Dendritic cell treated with granulocyte-macrophage colony-stimulating factor and Interleukin-4, amounts not matched to agents 40 ng/mL and 50 ng/mL, for 4 days (primary cell): Measurements from ENCODE around the gene GRIP2.
"Not testable (repeated sequence)": the region's sequence is repeated elsewhere in the genome, so short reads cannot be mapped to it uniquely, and the experiment has no call there.

Experiments
- H3K27ac Mint-ChIP-seq: one replicate; pipeline ENCODE4 v1.8.0; 2022; ENCODE audit warnings: mild to moderate bottlenecking, mixed read lengths
- H3K27me3 Mint-ChIP-seq: one replicate; pipeline ENCODE4 v1.8.0; 2022; ENCODE audit warnings: mild to moderate bottlenecking, mixed read lengths
- H3K36me3 Mint-ChIP-seq: one replicate; pipeline ENCODE4 v1.8.0; 2022; ENCODE audit warnings: low read depth, mixed read lengths
- H3K4me1 Mint-ChIP-seq: one replicate; pipeline ENCODE4 v1.8.0; 2022; ENCODE audit warnings: low read depth, mixed read lengths
- H3K4me3 Mint-ChIP-seq: one replicate; pipeline ENCODE4 v1.8.0; 2022; ENCODE audit warnings: mild to moderate bottlenecking, moderate library complexity, mixed read lengths
- H3K9me3 Mint-ChIP-seq: one replicate; pipeline ENCODE4 v1.8.0; 2022; ENCODE audit warnings: mixed read lengths
- intact Hi-C: fragments of 100-400 bp; cut with micrococcal nuclease; formaldehyde crosslinking; loops from one replicate; pipeline ENCODE4 v1.15.0; 2022

The GRIP2 gene

DNA sequence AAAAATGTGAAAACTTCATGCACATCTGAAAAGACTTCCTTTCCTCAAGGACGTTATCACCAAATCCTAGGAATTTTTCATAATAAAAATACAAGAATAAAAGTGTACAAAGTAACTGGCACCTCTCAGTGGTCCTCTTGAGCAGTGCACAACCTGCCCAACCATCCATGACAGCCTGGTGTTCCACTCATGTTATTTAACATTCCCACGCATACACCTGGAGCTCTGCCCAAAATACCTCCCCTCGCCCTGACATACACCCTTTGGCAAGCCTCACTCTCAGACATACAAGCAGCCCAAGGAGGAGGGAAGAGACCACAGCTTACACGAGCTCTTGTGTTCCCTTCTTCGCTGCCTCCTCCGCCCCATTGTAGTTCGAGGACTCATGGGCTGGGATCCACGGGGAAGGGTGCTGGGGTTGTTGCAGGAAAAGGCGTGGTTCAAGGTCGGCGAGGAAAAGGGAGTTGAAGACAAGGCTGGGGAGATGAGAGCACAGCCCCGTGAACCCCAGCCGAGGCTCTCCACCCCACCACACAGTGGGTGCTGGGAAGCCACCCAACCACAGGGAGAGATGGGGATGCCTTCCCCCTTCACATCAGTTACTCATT is 23.3 kb downstream of the GRIP2 start:
- Mint-ChIP-seq H3K27ac (no peak overlapping the region), H3K4me3 (no peak overlapping the region), H3K4me1 (no peaks in the 10 kb centered on the region), H3K27me3 (peaks cover 2% of the 10 kb centered on the region), H3K36me3 (no peaks in the 10 kb centered on the region), H3K9me3 (no peaks in the 10 kb centered on the region)
- intact Hi-C loops, result no loop called here

DNA sequence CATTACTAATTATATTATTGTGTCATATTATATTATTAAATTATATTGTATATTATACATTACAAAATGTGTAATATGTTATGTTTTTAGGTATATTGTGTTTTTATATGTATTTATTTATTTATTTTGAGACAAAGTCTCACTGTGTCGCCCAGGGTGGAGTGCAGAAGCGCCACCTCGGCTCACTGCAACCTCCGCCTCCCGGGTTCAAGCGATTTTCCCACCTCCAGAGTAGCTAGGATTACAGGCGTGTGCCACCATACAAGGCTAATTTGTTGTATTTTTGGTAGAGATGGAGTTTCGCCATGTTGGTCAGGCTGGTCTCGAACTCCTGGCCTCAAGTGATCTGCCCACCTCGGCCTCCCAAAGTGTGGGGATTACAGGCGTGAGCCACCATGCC is 24.6 kb downstream of the GRIP2 start:
- H3K27ac Mint-ChIP-seq, intact Hi-C loops, H3K4me3 Mint-ChIP-seq, H3K27me3 Mint-ChIP-seq, H3K9me3 Mint-ChIP-seq, H3K36me3 Mint-ChIP-seq, H3K4me1 Mint-ChIP-seq: not testable (repeated sequence)

DNA sequence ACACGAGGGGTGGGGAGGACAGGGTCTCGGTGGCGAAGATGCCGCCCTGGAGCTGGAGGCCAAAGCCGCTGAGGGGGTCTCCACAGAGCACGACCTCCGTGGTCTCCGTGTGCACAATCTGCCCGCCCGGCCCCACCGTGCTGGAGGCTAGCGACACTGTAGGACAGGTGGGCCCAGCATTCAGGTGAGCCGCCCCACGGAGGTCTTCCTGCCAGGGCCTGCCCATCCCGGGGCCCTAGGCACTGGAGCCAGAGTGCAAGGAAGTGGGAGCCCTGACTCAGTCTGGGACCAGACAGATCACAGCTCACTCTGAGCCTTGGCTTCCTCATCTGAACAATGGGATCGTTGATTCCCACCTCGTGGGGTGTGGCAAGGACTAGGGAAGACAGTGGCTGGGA is 25.8 kb downstream of the GRIP2 start:
- Mint-ChIP-seq H3K4me1 (no peaks in the 10 kb centered on the region), H3K9me3 (no peaks in the 10 kb centered on the region), H3K4me3 (no peak overlapping the region), H3K27ac (no peak overlapping the region), H3K36me3 (no peaks in the 10 kb centered on the region), H3K27me3 (peaks cover 4% of the 10 kb centered on the region)
- intact Hi-C loops, result no loop called here

DNA sequence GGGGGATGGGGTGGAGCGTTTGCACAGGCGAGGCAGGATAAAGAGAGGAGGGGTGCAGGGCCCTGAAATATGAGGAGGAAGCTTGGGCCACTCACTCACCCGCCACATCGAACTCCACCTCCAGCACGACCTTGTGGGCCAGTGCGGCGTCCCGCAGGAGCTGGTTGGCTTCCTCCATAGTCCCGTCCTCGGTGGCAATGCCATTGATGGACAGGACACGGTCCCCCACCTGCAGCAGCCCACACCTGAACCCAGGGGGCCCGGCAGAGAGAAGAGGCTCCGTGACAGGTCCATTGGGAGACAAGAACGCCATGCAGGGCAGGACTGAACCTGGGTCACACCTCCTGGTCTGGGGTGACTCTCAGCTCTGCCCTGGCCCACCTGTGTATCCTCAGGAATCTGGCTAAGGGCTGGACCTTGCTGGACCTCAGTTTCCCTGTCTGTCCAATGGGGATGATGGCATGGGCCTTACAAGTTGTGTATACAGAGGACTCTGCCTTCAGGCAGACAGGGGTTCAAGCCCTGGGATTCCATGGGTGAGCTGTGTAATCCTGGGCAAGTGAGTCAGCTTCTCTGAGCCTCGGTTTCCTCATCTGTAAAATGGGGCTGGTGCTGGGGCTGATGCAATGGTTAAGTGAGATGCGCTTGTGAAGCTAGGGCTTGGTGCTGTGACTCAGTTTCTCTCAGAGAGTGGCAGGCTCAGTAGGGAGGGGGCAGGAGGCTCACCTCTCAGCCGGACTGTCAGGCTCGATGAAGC is 26.4 kb downstream of the GRIP2 start:
- no peaks in the 10 kb centered on the region for H3K9me3 Mint-ChIP-seq
- no peak overlapping the region for H3K27ac Mint-ChIP-seq
- peaks cover 6% of the 10 kb centered on the region for H3K27me3 Mint-ChIP-seq
- no peaks in the 10 kb centered on the region for H3K36me3 Mint-ChIP-seq
- no peaks in the 10 kb centered on the region for H3K4me1 Mint-ChIP-seq
- H3K4me3 Mint-ChIP-seq, result no peak overlapping the region
- intact Hi-C loops, result no loop called here

DNA sequence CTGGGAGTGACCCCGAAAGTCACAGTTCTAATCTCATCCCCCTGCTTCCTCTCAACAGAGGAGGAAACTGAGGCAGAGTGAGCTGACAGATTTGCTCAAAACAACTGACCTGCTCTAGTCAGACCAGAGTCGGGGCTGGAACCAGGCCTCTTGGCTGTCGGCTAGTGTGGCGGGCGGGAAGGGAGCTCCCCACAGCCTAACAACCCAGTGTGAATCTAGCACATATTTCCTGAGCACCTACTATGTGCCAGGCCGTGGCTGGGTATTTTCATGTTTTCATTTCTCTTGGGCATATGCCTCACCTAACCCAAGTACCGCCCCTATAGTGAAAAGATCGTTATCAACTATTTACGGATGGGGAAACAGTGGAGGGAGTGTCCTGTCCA is 27.2 kb downstream of the GRIP2 start:
- Mint-ChIP-seq H3K9me3 (no peaks in the 10 kb centered on the region), H3K4me3 (no peak overlapping the region), H3K4me1 (no peaks in the 10 kb centered on the region), H3K36me3 (no peaks in the 10 kb centered on the region), H3K27me3 (peaks cover 6% of the 10 kb centered on the region), H3K27ac (no peak overlapping the region)
- intact Hi-C loops, result no loop called here

DNA sequence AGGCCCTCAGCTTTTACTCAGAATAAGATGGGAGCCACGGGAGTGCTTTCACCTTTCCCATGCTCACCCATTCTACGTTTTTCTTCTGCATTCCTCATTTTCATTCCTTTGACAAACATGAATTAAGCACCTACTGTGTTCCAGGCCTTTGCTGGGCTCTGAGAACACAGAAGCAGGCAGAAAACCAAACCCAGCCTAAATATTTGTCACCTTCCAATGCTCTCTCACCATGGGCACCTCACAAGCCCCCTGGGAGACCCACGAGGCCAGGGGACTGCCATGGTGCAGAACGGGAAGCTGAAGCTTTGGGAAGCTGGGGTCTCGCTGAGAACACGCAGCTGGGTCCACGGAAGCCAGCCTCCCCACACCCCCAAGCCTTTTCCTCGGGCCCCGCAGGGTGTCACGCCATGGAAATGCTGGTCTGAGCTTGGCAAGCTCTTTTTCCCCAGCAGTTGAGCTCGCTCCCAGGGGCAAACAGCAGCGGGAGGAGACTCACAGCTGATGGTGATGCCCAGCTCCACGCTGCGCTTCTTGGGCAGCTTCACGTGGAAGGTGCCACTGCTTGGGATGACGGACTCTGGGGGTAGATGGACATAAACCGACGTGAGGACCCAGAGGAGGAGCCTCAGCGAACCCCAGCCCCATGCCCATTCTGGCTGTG is 27.7 kb downstream of the GRIP2 start:
- intact Hi-C loops, result no loop called here
- Mint-ChIP-seq H3K4me1 (no peaks in the 10 kb centered on the region), H3K27ac (no peak overlapping the region), H3K36me3 (no peaks in the 10 kb centered on the region), H3K4me3 (no peak overlapping the region), H3K9me3 (no peaks in the 10 kb centered on the region), H3K27me3 (peaks cover 6% of the 10 kb centered on the region)

DNA sequence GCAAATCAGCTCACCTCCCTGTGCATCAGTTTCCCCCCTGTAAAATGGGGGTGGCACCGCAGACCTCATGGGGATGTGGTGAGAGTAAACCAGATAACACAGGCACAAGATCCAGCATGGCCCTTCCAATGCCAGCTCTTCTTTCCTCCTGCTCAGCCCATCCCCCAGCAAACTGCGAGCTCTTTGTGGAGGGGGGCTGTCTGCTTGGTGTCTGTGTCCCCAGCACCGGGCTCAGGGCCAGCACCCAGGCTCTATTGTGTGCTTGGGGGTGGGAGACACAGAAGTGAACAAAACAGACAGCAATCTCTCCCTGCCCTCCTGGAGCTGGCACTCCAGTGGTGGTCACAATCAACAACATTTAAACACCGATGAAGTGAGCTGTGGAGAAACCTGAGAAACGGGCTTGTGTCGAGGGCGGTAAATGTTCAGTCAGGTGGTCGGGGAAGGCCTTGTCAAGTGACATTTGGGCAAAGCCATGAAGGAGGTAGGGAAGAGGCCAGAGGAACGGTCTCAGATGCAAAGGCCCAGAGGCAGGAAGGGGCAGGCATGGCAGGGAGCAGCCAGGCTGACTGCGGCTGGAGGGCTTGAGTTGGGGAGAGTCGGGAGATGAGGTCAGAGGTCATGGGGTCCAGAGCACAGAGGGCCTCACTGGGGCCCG is 28.4 kb downstream of the GRIP2 start:
- Mint-ChIP-seq H3K27me3 (peaks cover 6% of the 10 kb centered on the region), H3K36me3 (no peaks in the 10 kb centered on the region), H3K27ac (no peak overlapping the region), H3K9me3 (no peaks in the 10 kb centered on the region), H3K4me1 (no peaks in the 10 kb centered on the region), H3K4me3 (no peak overlapping the region)
- intact Hi-C loops, result no loop called here

DNA sequence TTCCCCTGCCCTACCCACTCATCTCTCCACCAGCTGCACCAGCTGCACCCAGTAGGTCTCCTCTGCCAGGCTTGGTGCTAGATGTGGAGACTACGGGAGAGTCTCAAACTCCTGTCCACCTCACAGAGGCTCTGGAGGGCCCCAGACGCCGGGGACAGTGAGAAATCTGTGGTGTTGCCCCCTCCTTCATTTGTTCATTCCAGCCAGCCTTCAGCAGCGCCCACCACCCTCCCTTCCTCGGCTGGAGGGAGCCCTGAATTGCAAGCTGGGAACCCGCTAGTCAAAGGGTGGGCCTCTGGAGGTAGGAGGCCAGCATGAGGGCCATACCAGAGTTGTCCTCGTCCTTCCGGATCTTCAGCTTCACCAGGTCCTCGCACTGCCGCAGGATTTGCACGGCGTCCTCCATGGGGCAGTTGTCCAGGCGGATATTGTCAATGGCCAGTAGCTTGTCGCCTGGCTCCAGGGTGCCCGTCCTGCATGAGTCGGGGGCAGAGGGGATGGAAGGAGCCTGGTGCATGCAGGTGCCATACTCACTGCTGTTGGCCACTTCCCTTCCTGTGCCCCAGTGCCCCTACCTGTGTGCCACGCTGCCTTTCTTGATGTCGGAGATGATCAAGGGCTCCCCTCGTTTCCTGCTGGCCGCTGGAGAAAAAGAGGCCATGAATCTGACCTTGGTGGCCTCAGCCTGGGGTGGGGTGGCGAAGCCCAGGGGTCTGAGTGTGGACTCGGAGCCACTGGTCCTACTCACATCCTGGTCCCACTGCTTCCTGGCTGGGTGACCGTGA is 29.1 kb downstream of the GRIP2 start:
- H3K36me3 Mint-ChIP-seq, result no peaks in the 10 kb centered on the region

DNA sequence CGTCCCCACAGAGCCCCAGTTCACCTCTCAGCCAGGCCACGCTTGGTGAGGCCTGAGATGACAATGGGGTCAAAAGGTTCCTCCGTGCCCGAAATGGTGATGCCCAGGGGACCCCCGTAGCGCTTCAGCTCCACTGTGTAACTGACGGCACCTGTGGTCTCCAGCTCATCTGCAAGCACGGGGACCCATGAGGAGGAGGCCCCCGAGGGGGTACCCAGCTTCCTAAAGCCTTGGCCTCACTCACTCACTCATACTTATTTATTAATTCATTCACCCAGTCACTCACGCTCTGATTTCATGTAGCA is 30.4 kb downstream of the GRIP2 start:
- H3K9me3 Mint-ChIP-seq, result no peaks in the 10 kb centered on the region
- no peaks in the 10 kb centered on the region for H3K4me1 Mint-ChIP-seq
- intact Hi-C loops, result no loop called here
- no peak overlapping the region for H3K4me3 Mint-ChIP-seq
- no peak overlapping the region for H3K27ac Mint-ChIP-seq
- H3K27me3 Mint-ChIP-seq, result peaks cover 6% of the 10 kb centered on the region
- no peaks in the 10 kb centered on the region for H3K36me3 Mint-ChIP-seq

More for the DNA sequence above, 29.1 kb downstream of the GRIP2 start:
- Mint-ChIP-seq H3K27ac (no peak overlapping the region), H3K4me3 (no peak overlapping the region), H3K9me3 (no peaks in the 10 kb centered on the region), H3K27me3 (peaks cover 6% of the 10 kb centered on the region), H3K4me1 (no peaks in the 10 kb centered on the region)
- intact Hi-C loops, result no loop called here

DNA sequence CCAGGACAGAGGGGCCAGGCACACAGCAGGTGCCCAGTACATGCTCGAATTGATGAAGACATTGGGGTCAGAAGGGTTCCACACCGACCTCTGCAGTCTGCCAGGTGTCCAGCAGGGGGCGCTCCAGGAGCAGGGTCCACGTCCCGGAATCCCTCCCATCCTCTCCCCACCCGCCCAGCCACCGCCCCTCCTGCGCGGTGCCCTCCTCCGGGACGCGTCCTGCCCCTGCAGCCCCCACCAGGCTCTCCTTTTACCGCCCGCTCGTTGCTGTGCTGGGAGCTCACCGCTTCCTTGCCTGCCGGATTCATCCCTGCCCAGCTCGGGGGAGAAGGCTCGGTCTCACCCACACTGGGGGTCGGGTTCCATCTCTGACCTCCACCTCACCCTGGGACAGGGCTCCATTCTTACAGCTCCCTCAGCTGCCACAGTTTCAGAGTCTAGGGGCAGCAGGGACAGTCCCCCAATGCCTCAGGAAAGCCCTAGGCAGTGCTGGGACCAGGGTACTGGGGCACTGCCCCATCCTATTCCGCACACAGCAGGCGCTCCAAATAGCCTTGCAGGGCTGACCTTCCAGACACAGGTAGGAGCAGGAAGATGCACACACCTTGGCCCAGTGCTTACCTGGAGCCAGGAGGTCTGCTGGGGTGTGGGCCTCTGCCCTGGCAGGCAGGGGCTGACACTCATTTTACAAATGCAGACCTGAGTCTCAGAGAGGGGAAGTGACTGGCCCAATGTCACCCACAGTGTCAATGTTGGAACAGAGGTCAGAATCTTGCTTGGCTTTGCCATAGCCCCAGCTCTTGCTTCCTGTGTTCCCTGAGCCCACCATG is 31.0 kb downstream of the GRIP2 start:
- H3K27ac Mint-ChIP-seq, result no peak overlapping the region
- H3K4me3 Mint-ChIP-seq, result no peak overlapping the region
- H3K9me3 Mint-ChIP-seq, result no peaks in the 10 kb centered on the region
- H3K36me3 Mint-ChIP-seq, result no peaks in the 10 kb centered on the region
- H3K4me1 Mint-ChIP-seq, result no peaks in the 10 kb centered on the region
- intact Hi-C loops, result no loop called here
- peaks cover 6% of the 10 kb centered on the region for H3K27me3 Mint-ChIP-seq

DNA sequence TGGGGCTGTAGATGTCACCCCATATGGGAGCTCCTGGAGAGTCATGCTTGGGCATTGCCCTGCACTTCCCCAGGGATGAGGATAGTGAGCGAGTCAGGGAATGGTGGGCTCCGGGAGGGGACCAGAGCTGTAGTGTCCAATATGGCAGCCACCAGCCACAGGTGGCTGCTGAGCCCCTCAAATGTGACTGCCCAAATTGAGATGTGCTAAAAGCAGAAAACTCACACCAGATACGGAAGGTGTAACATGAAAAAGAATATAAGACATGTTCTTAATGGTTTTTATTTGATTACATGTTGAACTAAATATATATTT is 31.7 kb downstream of the GRIP2 start:
- H3K27me3 Mint-ChIP-seq, result peaks cover 6% of the 10 kb centered on the region
- no peak overlapping the region for H3K4me3 Mint-ChIP-seq
- H3K27ac Mint-ChIP-seq, result no peak overlapping the region
- intact Hi-C loops, result no loop called here
- no peaks in the 10 kb centered on the region for H3K36me3 Mint-ChIP-seq
- no peaks in the 10 kb centered on the region for H3K9me3 Mint-ChIP-seq
- no peaks in the 10 kb centered on the region for H3K4me1 Mint-ChIP-seq

DNA sequence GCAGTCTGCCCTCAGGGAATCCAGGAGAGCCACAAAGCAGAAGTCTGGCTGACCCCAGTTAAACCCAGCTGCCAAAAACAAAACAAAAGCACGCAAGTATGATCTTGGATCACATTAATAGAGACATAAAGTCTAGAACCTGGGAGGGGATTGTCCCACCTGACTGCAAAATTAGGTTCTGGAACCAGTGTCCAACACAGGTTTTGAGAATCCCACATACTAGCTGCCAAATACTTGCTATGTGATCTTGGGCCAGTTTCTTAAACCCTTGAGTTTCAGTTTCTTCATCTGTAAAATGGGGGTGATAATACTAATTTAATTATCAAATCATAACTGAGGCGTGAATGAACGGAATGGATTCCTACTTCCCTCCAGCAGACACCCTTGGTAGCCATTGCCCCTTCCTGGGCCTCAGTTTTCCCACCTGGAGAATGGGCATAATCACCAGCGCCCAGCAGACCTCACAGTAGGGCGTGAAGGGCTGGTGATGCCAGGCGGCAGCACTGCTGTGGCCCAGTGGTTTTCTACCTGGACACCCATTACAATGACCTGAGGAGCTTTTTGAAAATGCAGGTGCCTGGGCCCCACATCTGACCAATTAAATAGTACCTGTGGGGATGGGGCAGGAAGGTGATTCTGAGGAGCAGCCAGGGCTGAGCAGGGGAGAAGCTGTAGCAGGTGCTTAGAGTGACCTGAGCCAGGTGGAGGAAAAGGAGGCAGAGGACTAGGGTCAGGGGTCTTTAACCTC is 32.2 kb downstream of the GRIP2 start:
- Mint-ChIP-seq H3K9me3 (peaks cover 5% of the 10 kb centered on the region), H3K4me1 (no peaks in the 10 kb centered on the region), H3K27ac (no peak overlapping the region), H3K36me3 (no peaks in the 10 kb centered on the region), H3K27me3 (peaks cover 5% of the 10 kb centered on the region), H3K4me3 (no peak overlapping the region)
- intact Hi-C loops, result no loop called here

DNA sequence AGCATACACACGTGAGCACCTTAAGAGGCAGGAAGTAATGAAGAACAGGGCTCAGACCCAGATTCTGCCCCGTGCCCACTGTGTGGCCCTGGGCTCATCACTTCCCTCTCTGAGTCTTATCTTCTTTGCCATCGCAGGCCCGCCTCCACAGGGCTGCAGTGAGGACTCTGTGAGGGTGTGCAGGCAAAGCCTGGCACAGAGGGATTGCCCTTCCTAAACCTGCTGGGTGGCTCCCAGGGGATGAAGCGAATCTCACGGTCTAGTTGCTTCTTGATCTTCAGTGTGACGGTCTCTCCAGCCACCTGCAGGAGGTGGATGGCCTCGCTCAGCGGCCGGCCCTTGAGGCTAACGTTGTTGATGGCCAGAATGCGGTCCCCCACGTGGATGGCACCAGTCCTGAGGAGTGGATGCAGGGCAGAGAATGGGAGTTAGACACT is 32.8 kb downstream of the GRIP2 start:
- Mint-ChIP-seq H3K9me3 (peaks cover 11% of the 10 kb centered on the region), H3K27ac (no peak overlapping the region), H3K27me3 (peaks cover 5% of the 10 kb centered on the region), H3K4me1 (no peaks in the 10 kb centered on the region), H3K36me3 (no peaks in the 10 kb centered on the region), H3K4me3 (no peak overlapping the region)
- intact Hi-C loops, result no loop called here
